H1 (cell line): ENCODE data around the gene SLCO4A1. TPM values are rescaled to one million over a fixed set of nuclear protein-coding genes. Genes with fewer than 3 reads are reported as not detected.

ENCODE experiments used
- CTCF ChIA-PET: fragments of 300-600 bp; sonication (Branson Sonifier 250); formaldehyde crosslinking; loops from one replicate; lab custom pipeline; 2021; ENCODE audit not compliant: partially characterized antibody; lab: Charles Lee
- POLR2A ChIA-PET: fragments of 300-600 bp; sonication (Branson Sonifier 250); formaldehyde crosslinking; loops from one replicate; lab custom pipeline; 2021; ENCODE audit warnings: inconsistent platforms; ENCODE audit not compliant: partially characterized antibody; lab: Charles Lee
- DNase-seq, 2 experiments: peaks; one replicate each; pipeline versions ENCODE4 v3.0.0 to v3.0.0-alpha.2; 2010 to 2022; ENCODE audit warnings: low spot score in 2 of 2, low read depth in 1 of 2, mixed read lengths in 1 of 2
- FAIRE-seq: peaks from 2 replicates; lab custom pipeline; 2011; peaks lifted over from hg19 to GRCh38; lab: Jason Lieb, UNC
- H2AFZ ChIP-seq: 2 replicates; pipeline ENCODE4 v1.8.1; 2012; ENCODE audit warnings: low read length, inconsistent platforms
- H2AK5ac ChIP-seq: 2 replicates; pipeline ENCODE4 v1.6.1; 2013; ENCODE audit warnings: low read depth, low read length
- H2BK120ac ChIP-seq: replicated peaks from 2 replicates; pipeline ENCODE3; 2013; ENCODE audit warnings: low read depth, low read length, inconsistent platforms
- H2BK12ac ChIP-seq: 2 replicates; pipeline ENCODE4 v1.6.1; 2013; ENCODE audit warnings: low read depth, low read length
- H2BK15ac ChIP-seq: 2 replicates; pipeline ENCODE4 v1.6.1; 2013; ENCODE audit warnings: low read length
- H2BK20ac ChIP-seq: 2 replicates; pipeline ENCODE4 v1.6.1; 2013; ENCODE audit warnings: low read length
- H2BK5ac ChIP-seq: 2 replicates; pipeline ENCODE4 v1.6.1; 2013; ENCODE audit warnings: low read depth, low read length
- H3K14ac ChIP-seq: 2 replicates; pipeline ENCODE4 v1.6.1; 2013; ENCODE audit warnings: inconsistent platforms; ENCODE audit not compliant: insufficient read length
- H3K18ac ChIP-seq: 2 replicates; pipeline ENCODE4 v1.6.1; 2013; ENCODE audit warnings: low read length; ENCODE audit errors: extremely low read depth
- H3K23ac ChIP-seq: 2 replicates; pipeline ENCODE4 v1.6.1; 2013; ENCODE audit warnings: inconsistent platforms; ENCODE audit not compliant: insufficient read length
- H3K23me2 ChIP-seq: 2 replicates; pipeline ENCODE4 v1.6.1; 2013; ENCODE audit warnings: low read depth, low read length
- H3K27ac ChIP-seq: 2 replicates; pipeline ENCODE4 v1.6.1; 2011; ENCODE audit warnings: low read depth, low read length, inconsistent platforms
- H3K27me3 ChIP-seq, 4 experiments: replicated peaks in 1 of 4; 1 replicate in 1 of 4; 2 replicates in 3 of 4; pipeline versions ENCODE4 v1.6.1 to v1.8.1; 2011 to 2013; ENCODE audit warnings: low read length in 3 of 4, mild to moderate bottlenecking in 3 of 4, inconsistent platforms in 2 of 4, mixed read lengths in 2 of 4, moderate library complexity in 1 of 4; ENCODE audit not compliant: control insufficient read depth in 3 of 4, insufficient read depth in 3 of 4; ENCODE audit errors: extremely low read depth in 1 of 4
- H3K36me3 ChIP-seq, 4 experiments: 2 replicates each; pipeline versions ENCODE4 v1.6.1 to v1.8.1; 2011 to 2013; ENCODE audit warnings: mild to moderate bottlenecking in 4 of 4, low read length in 3 of 4, moderate library complexity in 2 of 4, control low read depth in 1 of 4, inconsistent platforms in 1 of 4; ENCODE audit not compliant: insufficient read depth in 4 of 4, control insufficient read depth in 2 of 4
- H3K4ac ChIP-seq: replicated peaks from 2 replicates; pipeline ENCODE3; 2013; ENCODE audit warnings: low read length, low read depth, mixed read lengths, inconsistent platforms; ENCODE audit not compliant: insufficient read length
- H3K4me1 ChIP-seq, 4 experiments: replicated peaks in 1 of 4; 1 replicate in 1 of 4; 2 replicates in 3 of 4; pipeline versions ENCODE4 v1.6.1 to v1.8.1; 2011 to 2013; ENCODE audit warnings: low read length in 3 of 4, inconsistent platforms in 2 of 4, mixed read lengths in 1 of 4; ENCODE audit not compliant: insufficient read depth in 4 of 4, control insufficient read depth in 3 of 4
- H3K4me2 ChIP-seq, 2 experiments: 2 replicates each; pipeline versions ENCODE4 v1.6.1 to v1.8.1; 2011 to 2013; ENCODE audit warnings: low read depth in 2 of 2, low read length in 2 of 2, control low read depth in 1 of 2, inconsistent platforms in 1 of 2, mild to moderate bottlenecking in 1 of 2; ENCODE audit not compliant: insufficient read depth in 1 of 2
- H3K4me3 ChIP-seq, 4 experiments: fragments of 200-600, 300-600 bp in 1 of 4; sonication (generic), shearing (Covaris generic), sonication (Bioruptor Twin) in 1 of 4; 2 replicates each; pipeline versions ENCODE4 v1.5.1 to v1.8.1; 2011 to 2016; ENCODE audit warnings: low read length in 4 of 4, low read depth in 3 of 4, control low read depth in 2 of 4, inconsistent platforms in 2 of 4, mild to moderate bottlenecking in 2 of 4, mixed read lengths in 1 of 4, moderate library complexity in 1 of 4; ENCODE audit not compliant: insufficient read depth in 2 of 4; ENCODE audit errors: extremely low read depth in 1 of 4
- H3K56ac ChIP-seq: replicated peaks from 2 replicates; pipeline ENCODE3; 2013; ENCODE audit warnings: low read depth, mild to moderate bottlenecking, mixed read lengths, low read length, inconsistent platforms; ENCODE audit not compliant: insufficient read length
- H3K79me1 ChIP-seq: 2 replicates; pipeline ENCODE4 v1.6.1; 2013; ENCODE audit warnings: low read depth, low read length, control low read depth
- H3K79me2 ChIP-seq, 2 experiments: 2 replicates each; pipeline versions ENCODE4 v1.6.1 to v1.8.1; 2012 to 2013; ENCODE audit warnings: low read length in 2 of 2, mild to moderate bottlenecking in 2 of 2, inconsistent platforms in 1 of 2; ENCODE audit not compliant: insufficient read depth in 2 of 2, control insufficient read depth in 1 of 2
- H3K9ac ChIP-seq, 4 experiments: replicated peaks in 1 of 4; 1 replicate in 1 of 4; 2 replicates in 3 of 4; pipeline versions ENCODE4 v1.6.1 to v1.8.1; 2011 to 2013; ENCODE audit warnings: low read depth in 3 of 4, low read length in 3 of 4, control low read depth in 2 of 4, mild to moderate bottlenecking in 2 of 4, moderate library complexity in 2 of 4, inconsistent platforms in 1 of 4; ENCODE audit errors: extremely low read depth in 1 of 4
- H3K9me3 ChIP-seq, 2 experiments: 2 replicates each; pipeline versions ENCODE4 v1.6.1 to v1.8.1; 2012 to 2013; ENCODE audit warnings: mild to moderate bottlenecking in 2 of 2, moderate library complexity in 2 of 2, control low read depth in 1 of 2, inconsistent platforms in 1 of 2, low read depth in 1 of 2, low read length in 1 of 2, mixed read lengths in 1 of 2; ENCODE audit not compliant: insufficient read depth in 2 of 2
- H4K20me1 ChIP-seq, 2 experiments: replicated peaks in 1 of 2; 2 replicates each; pipeline versions ENCODE3 to v1.8.1; 2011 to 2013; ENCODE audit warnings: inconsistent platforms in 2 of 2, low read length in 2 of 2, mild to moderate bottlenecking in 1 of 2; ENCODE audit not compliant: insufficient read depth in 2 of 2, control insufficient read depth in 1 of 2
- H4K5ac ChIP-seq: 2 replicates; pipeline ENCODE4 v1.6.1; 2013; ENCODE audit warnings: low read length, low read depth, mixed read lengths, inconsistent platforms; ENCODE audit not compliant: insufficient read length
- H4K8ac ChIP-seq: 2 replicates; pipeline ENCODE4 v1.8.0; 2013; ENCODE audit warnings: mild to moderate bottlenecking, moderate library complexity, low read length, inconsistent platforms; ENCODE audit not compliant: insufficient read depth; ENCODE audit errors: extremely low read depth
- H4K91ac ChIP-seq: replicated peaks from 2 replicates; pipeline ENCODE3; 2013; ENCODE audit warnings: low read length, mixed read lengths, inconsistent platforms; ENCODE audit not compliant: insufficient read length
- GABPA ChIP-seq: IDR thresholded peaks from 2 replicates; pipeline ENCODE4 v1.6.1; 2011; ENCODE audit warnings: mild to moderate bottlenecking, low read length, moderate library complexity, borderline replicate concordance; ENCODE audit not compliant: insufficient read depth
- SP2 ChIP-seq: IDR thresholded peaks from 2 replicates; pipeline ENCODE4 v1.6.1; 2012; ENCODE audit warnings: mild to moderate bottlenecking, low read length, inconsistent platforms
- WGBS, 2 experiments: shearing (Covaris generic) in 1 of 2; methylation state at CpG; one replicate each; pipeline versions ENCODE4 v1.1.6 to v1.1.7; 2013 to 2015; ENCODE audit warnings: low lambda C conversion rate in 2 of 2, mixed read lengths in 2 of 2, inconsistent platforms in 1 of 2, low coverage in 1 of 2, missing lambda C conversion rate in 1 of 2; ENCODE audit not compliant: insufficient replicate concordance in 2 of 2, insufficient coverage in 1 of 2, insufficient read length in 1 of 2; ENCODE audit errors: extremely low coverage in 1 of 2, missing lambda C conversion rate in 1 of 2; 5-methylcytosine and 5-hydroxymethylcytosine counted together
- polyA plus RNA-seq, 7 experiments: library from polyadenylated mRNA; depleted of rRNA in 3 of 7; stranded (reverse) in 5 of 7; unstranded in 2 of 7; fragments of >200 nt in 5 of 7; fragments of 200-250 nt in 2 of 7; gene quantifications; 1 replicate in 5 of 7; 2 replicates in 1 of 7; 4 replicates in 1 of 7; pipeline versions ENCODE4 v1.2.1 to v1.2.3, GENCODE V29; 2011 to 2013; ENCODE audit warnings: missing spikeins in 2 of 7, mixed read lengths in 2 of 7
- total RNA-seq: library from RNA; stranded (reverse); fragmentation: NEBNext Ultra II Directional; extraction: Animal tissue kit (Norgen Biotek cat#: 25700); gene quantifications from 2 replicates; pipeline ENCODE4 v1.2.1, GENCODE V29; 2021

Gene SLCO4A1
- total and polyA plus RNA-seq, 2 of the 8 experiments (the other 6 are each of a cell fraction or from before 2014, with no cell fraction given): 10.5 to 18.5 TPM

- Histone ChIP-seq H3K4ac (no peak overlapping the region), H2BK15ac (no peak overlapping the region), H2AK5ac (no peak overlapping the region), H3K9ac (no peak overlapping the region), H4K5ac (no peak overlapping the region), H3K36me3 (no peaks in the 10 kb centered on the region), H3K79me2 (no peaks in the 10 kb centered on the region), H3K4me1 (peaks cover 0 to 14% (median 4%) of the 10 kb centered on the region in 4 experiments; a peak in 4 of 7 replicates), H4K8ac (no peak overlapping the region)
- TF ChIP-seq SP2 (no peak), GABPA (0 out of 2 replicates have a peak, but pooled peaks have one; percentile 27)
- TF ChIP-seq, all 59 proteins: peak for 1
- POLR2A ChIA-PET: interaction anchor here (0.7 kb wide), 1 partner anchor 85 kb away, joined by 3 read pairs; no protein-coding TSS in a partner anchor
- peak overlapping the region; percentile 44; the same call in 1 of the 2 replicates for H2BK5ac ChIP-seq
- peaks cover 0 to 7% (median 5%) of the 10 kb centered on the region in 4 experiments; a peak in 5 of 7 replicates for H3K27me3 ChIP-seq
- CTCF ChIA-PET: interaction anchor here (0.9 to 1.0 kb wide), 2 partner anchors 147 to 156 kb away, joined by 3 read pairs; no protein-coding TSS in a partner anchor
- H3K9me3 ChIP-seq: no peaks in the 10 kb centered on the region
- no peaks in the 10 kb centered on the region for H4K20me1 ChIP-seq
- H3K14ac ChIP-seq: no peak overlapping the region
- no peak overlapping the region for H3K4me2 ChIP-seq
- H3K18ac ChIP-seq: no peak overlapping the region
- no peak overlapping the region for H3K23ac ChIP-seq
- no peak overlapping the region for H3K56ac ChIP-seq
- DNase-seq (no peak), FAIRE-seq (no peak)
- H3K27ac ChIP-seq: no peak overlapping the region
- 72% methylated on average over 12 of the region's 16 CpGs; no CpG with 5 or more reads in 1 of the 2 experiments for WGBS, 2 experiments
- H2AFZ ChIP-seq: no peak overlapping the region
- no peak overlapping the region for H3K4me3 ChIP-seq
- no peak overlapping the region for H2BK120ac ChIP-seq
- H3K79me1 ChIP-seq: no peaks in the 10 kb centered on the region
- peak overlapping the region; percentile 67 for H4K91ac ChIP-seq
- no peaks in the 10 kb centered on the region for H3K23me2 ChIP-seq
- no peak overlapping the region for H2BK12ac ChIP-seq
- H2BK20ac ChIP-seq: no peak overlapping the region
These were observed 6.5 kb upstream of the SLCO4A1 start for GRCh38 chr20:62635852-62636251.
